Measurements from ENCODE around the gene CRYL1.

CRYL1 gene

GRCh38 chr13:20431687-20432384 is 93.8 kb downstream of the CRYL1 start:
- Histone ChIP-seq H3K27me3 (ENCODE audit: control insufficient read depth, low read length) (no peaks in the 10 kb centered on the region), H3K36me3 (ENCODE audit: control insufficient read depth, low read length) (no peaks in the 10 kb centered on the region), H3K4me1 (ENCODE audit: control insufficient read depth, low read length) (no peaks in the 10 kb centered on the region), H3K4me3 (ENCODE audit: low read length) (no peak overlapping the region), H3K27ac (ENCODE audit: low read depth, low read length) (no peak overlapping the region), H3K9me3 (ENCODE audit: control insufficient read depth, insufficient read depth, low read length) (no peaks in the 10 kb centered on the region), H3K79me2 (ENCODE audit: control insufficient read depth, low read length) (no peaks in the 10 kb centered on the region), H4K20me1 (ENCODE audit: control insufficient read depth, insufficient read depth, low read depth, low read length) (no peaks in the 10 kb centered on the region), H3F3A (ENCODE audit: control insufficient read depth, insufficient read depth) (no peaks in the 10 kb centered on the region), H3K9me2 (replicated peaks; ENCODE audit: control insufficient read depth, low read length) (no peaks in the 10 kb centered on the region), H3K4me2 (ENCODE audit: low read length) (no peak overlapping the region)
- TF ChIP-seq EZH2phosphoT487 (IDR thresholded peaks at IDR 0.05; ENCODE audit: borderline replicate concordance, low read length) = no peak
- no peak for TF ChIP-seq CTCF (IDR thresholded peaks at IDR 0.05; ENCODE audit: low read depth, low read length, poor library complexity, severe bottlenecking)

- Histone ChIP-seq H3K27me3 (ENCODE audit: control insufficient read depth, low read length) (no peaks in the 10 kb centered on the region), H3K9me2 (replicated peaks; ENCODE audit: control insufficient read depth, low read length) (no peaks in the 10 kb centered on the region), H3K4me2 (ENCODE audit: low read length) (no peak overlapping the region), H4K20me1 (ENCODE audit: control insufficient read depth, insufficient read depth, low read depth, low read length) (no peaks in the 10 kb centered on the region), H3K79me2 (ENCODE audit: control insufficient read depth, low read length) (no peaks in the 10 kb centered on the region), H3K4me1 (ENCODE audit: control insufficient read depth, low read length) (no peaks in the 10 kb centered on the region), H3K36me3 (ENCODE audit: control insufficient read depth, low read length) (no peaks in the 10 kb centered on the region), H3F3A (ENCODE audit: control insufficient read depth, insufficient read depth) (no peaks in the 10 kb centered on the region), H3K9me3 (ENCODE audit: control insufficient read depth, insufficient read depth, low read length) (no peaks in the 10 kb centered on the region), H3K4me3 (ENCODE audit: low read length) (no peak overlapping the region), H3K27ac (ENCODE audit: low read depth, low read length) (no peak overlapping the region)
- TF ChIP-seq EZH2phosphoT487 (IDR thresholded peaks at IDR 0.05; ENCODE audit: borderline replicate concordance, low read length) (no peak), CTCF (IDR thresholded peaks at IDR 0.05; ENCODE audit: low read depth, low read length, poor library complexity, severe bottlenecking) (no peak)
These were observed 94.6 kb downstream of the CRYL1 start for GRCh38 chr13:20431080-20431479.

- no peak overlapping the region for H3K27ac ChIP-seq (ENCODE audit: low read depth, low read length)
- TF ChIP-seq CTCF (IDR thresholded peaks at IDR 0.05; ENCODE audit: low read depth, low read length, poor library complexity, severe bottlenecking) (no peak), EZH2phosphoT487 (IDR thresholded peaks at IDR 0.05; ENCODE audit: borderline replicate concordance, low read length) (no peak)
- H3K9me2 ChIP-seq (replicated peaks; ENCODE audit: control insufficient read depth, low read length) = no peaks in the 10 kb centered on the region
- no peaks in the 10 kb centered on the region for H4K20me1 ChIP-seq (ENCODE audit: control insufficient read depth, insufficient read depth, low read depth, low read length)
- no peaks in the 10 kb centered on the region for H3F3A ChIP-seq (ENCODE audit: control insufficient read depth, insufficient read depth)
- H3K4me3 ChIP-seq (ENCODE audit: low read length) = no peak overlapping the region
- no peaks in the 10 kb centered on the region for H3K9me3 ChIP-seq (ENCODE audit: control insufficient read depth, insufficient read depth, low read length)
- H3K79me2 ChIP-seq (ENCODE audit: control insufficient read depth, low read length) = no peaks in the 10 kb centered on the region
- H3K27me3 ChIP-seq (ENCODE audit: control insufficient read depth, low read length) = no peaks in the 10 kb centered on the region
- H3K4me1 ChIP-seq (ENCODE audit: control insufficient read depth, low read length) = peaks cover 7% of the 10 kb centered on the region
- no peak overlapping the region for H3K4me2 ChIP-seq (ENCODE audit: low read length)
- H3K36me3 ChIP-seq (ENCODE audit: control insufficient read depth, low read length) = no peaks in the 10 kb centered on the region
These were observed 95.4 kb downstream of the CRYL1 start for GRCh38 chr13:20430296-20430695.
